Fibroblast of mammary gland (primary cell): Measurements from ENCODE around the gene NRIP1.

ENCODE experiments used
- DNase-seq: peaks from one replicate; pipeline ENCODE4 v3.0.0-alpha.2; 2010; ENCODE audit warnings: low read depth
- H3K4me3 ChIP-seq: 2 replicates; pipeline ENCODE4 v1.5.1; 2011; ENCODE audit warnings: low read depth, mild to moderate bottlenecking, low read length, moderate library complexity; ENCODE audit not compliant: control insufficient read depth
- TF ChIP-seq, protein P1 (sequence below): conservative IDR thresholded peaks from 2 replicates; pipeline ENCODE4 v1.5.1; 2011; ENCODE audit warnings: low read depth, low read length, inconsistent platforms; ENCODE audit not compliant: control insufficient read depth, insufficient read depth

NRIP1 gene

GRCh38 chr21:15045017-15045416 lies 19.8 kb downstream of the NRIP1 start:
- DNase-seq = no peak
- H3K4me3 ChIP-seq = no peak overlapping the region
- TF ChIP-seq, protein P1, sequence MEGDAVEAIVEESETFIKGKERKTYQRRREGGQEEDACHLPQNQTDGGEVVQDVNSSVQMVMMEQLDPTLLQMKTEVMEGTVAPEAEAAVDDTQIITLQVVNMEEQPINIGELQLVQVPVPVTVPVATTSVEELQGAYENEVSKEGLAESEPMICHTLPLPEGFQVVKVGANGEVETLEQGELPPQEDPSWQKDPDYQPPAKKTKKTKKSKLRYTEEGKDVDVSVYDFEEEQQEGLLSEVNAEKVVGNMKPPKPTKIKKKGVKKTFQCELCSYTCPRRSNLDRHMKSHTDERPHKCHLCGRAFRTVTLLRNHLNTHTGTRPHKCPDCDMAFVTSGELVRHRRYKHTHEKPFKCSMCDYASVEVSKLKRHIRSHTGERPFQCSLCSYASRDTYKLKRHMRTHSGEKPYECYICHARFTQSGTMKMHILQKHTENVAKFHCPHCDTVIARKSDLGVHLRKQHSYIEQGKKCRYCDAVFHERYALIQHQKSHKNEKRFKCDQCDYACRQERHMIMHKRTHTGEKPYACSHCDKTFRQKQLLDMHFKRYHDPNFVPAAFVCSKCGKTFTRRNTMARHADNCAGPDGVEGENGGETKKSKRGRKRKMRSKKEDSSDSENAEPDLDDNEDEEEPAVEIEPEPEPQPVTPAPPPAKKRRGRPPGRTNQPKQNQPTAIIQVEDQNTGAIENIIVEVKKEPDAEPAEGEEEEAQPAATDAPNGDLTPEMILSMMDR = no peak

DNA sequence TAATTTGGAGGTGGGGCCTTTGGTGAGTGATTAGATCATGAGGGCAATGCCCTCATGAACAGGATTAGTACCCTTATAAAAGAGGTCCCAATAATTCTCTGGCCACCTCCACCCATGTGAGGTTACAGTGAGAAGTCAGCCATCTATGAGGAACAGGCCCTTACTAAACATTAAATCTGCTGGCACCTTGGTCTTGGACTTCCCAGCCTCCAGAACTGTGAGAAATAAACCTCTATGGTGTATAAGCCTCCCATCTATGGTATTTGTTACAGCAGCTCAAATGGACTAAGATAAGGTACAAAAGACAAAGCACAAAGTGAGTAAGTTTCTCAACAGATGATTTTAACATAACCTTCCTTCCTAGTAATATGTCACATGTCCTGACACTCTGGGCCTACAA lies 22.3 kb downstream of the NRIP1 start:
- DNase-seq = no peak
- H3K4me3 ChIP-seq = no peak overlapping the region
- TF ChIP-seq, protein P1 = no peak

DNA sequence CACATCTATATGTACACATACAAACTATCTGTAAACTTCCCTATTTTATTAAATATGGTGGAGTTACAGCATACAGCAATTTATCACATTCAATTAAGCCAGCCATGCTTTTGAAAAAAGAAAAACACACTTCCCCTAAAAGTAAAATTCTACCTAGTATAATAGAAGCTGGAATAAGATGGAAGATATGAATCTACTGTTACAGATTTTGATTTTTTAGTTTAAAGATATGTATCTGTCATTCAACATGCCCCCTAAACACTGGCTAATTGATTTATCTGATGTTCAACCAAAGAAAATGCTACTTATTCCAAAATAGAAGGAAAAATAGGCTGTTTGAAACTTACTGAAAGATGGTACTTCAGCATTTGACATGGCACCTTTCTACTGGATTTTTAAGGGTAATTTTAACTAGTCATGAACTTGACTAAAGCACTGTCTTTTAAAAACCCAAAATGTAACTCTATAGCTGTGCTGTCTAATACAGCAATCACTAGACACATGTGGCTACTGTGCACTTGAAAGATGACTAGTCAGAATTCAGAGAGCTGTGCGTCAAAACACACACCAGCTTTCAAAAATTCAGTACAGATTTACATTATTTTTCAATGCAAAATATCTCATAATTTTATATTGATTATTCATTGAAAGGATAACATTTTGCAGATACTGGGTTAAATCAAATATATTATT lies 25.0 kb downstream of the NRIP1 start:
- no peak for DNase-seq
- H3K4me3 ChIP-seq = no peak overlapping the region
- TF ChIP-seq, protein P1 = no peak

DNA sequence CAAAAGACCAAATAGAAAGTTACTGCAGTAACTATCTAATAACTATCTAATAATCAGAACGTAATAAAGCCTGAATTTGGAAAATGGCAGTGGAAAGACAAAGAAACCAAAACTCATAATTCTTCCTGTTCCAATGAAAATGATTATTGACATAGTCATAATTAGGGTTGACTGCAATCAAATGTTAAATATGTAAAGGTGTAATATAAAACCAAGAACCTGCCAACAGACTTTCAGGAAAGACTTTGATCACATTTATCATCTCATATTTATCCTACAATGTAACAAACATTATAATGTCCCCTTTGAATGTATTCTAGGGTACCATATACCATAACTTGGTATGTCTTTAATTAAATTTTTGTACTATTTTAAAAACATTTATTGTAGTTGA lies 26.9 kb downstream of the NRIP1 start:
- no peak overlapping the region for H3K4me3 ChIP-seq

DNA sequence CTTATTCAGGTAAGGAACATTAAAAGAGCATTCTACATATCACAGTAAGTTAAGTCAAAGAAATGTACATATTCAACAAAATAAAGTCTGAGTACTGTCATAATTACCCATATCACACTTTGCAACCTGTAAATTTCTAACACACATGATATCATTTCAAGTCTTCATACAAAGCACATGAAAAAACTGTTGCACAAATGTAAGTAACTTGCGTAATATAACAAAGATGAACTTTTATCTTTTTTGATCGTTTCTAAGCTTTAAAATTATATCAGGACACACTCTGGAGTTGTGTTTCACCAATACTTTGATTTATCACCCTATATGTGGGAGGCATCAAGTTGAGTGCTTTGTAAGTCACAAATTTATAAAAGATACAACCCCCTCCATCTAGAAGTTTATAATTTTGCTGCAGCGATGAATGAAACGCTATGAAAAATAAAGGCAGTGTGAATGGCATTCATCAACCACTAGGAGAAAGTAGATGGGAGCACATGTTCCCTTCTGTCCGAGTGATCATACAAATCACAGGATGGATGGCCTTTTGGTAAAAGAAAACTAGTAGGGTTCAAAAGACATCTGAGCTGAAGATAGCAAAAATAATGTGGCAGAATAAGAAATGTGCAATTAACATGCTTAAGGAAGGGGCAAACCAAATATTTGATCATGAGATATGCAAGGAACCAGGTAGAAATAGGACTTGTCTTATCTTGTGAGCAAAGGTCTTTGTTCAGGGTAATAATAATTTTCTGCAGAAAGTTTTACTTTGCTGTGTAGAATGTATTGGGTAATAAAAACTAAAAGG lies 27.5 kb downstream of the NRIP1 start:
- H3K4me3 ChIP-seq = no peak overlapping the region
- TF ChIP-seq, protein P1 = no peak
- no peak for DNase-seq

More for the DNA sequence above, 26.9 kb downstream of the NRIP1 start:
- no peak for DNase-seq
- TF ChIP-seq, protein P1 = no peak

GRCh38 chr21:15036189-15036588 lies 28.6 kb downstream of the NRIP1 start:
- no peak overlapping the region for H3K4me3 ChIP-seq
- no peak for DNase-seq
- TF ChIP-seq, protein P1 = no peak
